HCT116 (cell line): ENCODE measurements around the gene FBXO42.

Source experiments
- CEBPB ChIP-seq: IDR thresholded peaks from 2 replicates; pipeline ENCODE4 v1.6.1; 2012; ENCODE audit warnings: low read depth
- ELF1 ChIP-seq: IDR thresholded peaks from 2 replicates; pipeline ENCODE4 v1.6.1; 2012; ENCODE audit warnings: low read depth, borderline replicate concordance
- EZH2phosphoT487 ChIP-seq: fragments of 200-600 bp; IDR thresholded peaks from 2 replicates; pipeline ENCODE4 v1.6.1; 2018; ENCODE audit warnings: antibody characterized with exemption, borderline replicate concordance
- JUND ChIP-seq: IDR thresholded peaks from 2 replicates; pipeline ENCODE4 v1.6.1; 2012
- POLR2A ChIP-seq: IDR thresholded peaks from 2 replicates; pipeline ENCODE4 v1.7.0; 2011; ENCODE audit warnings: borderline replicate concordance; ENCODE audit not compliant: insufficient read depth, insufficient read length; ENCODE audit errors: extremely low read depth
- SIN3A ChIP-seq: IDR thresholded peaks from 2 replicates; pipeline ENCODE4 v1.6.1; 2012; ENCODE audit warnings: low read depth
- TF ChIP-seq, protein P1 (sequence below), 3 experiments: fragments of 200-600 bp in 1 of 3; sonication (generic) in 1 of 3; IDR thresholded peaks in 2 of 3; conservative IDR thresholded peaks in 1 of 3; 2 replicates each; pipeline ENCODE4 v1.5.1; 2012 to 2017; ENCODE audit warnings: low read depth in 2 of 3, low read length in 2 of 3, antibody characterized with exemption in 1 of 3, borderline replicate concordance in 1 of 3, control low read depth in 1 of 3, mild to moderate bottlenecking in 1 of 3, mixed read lengths in 1 of 3, mixed run types in 1 of 3, moderate library complexity in 1 of 3; ENCODE audit not compliant: insufficient read depth in 1 of 3
- TF ChIP-seq, protein P2 (sequence below): IDR thresholded peaks from 2 replicates; pipeline ENCODE4 v1.6.1; 2012; ENCODE audit warnings: low read depth
- TF ChIP-seq, protein P3 (sequence below): IDR thresholded peaks from 2 replicates; pipeline ENCODE4 v1.6.1; 2012
- TF ChIP-seq, protein P4 (sequence below): IDR thresholded peaks from 2 replicates; pipeline ENCODE4 v1.6.1; 2011; ENCODE audit warnings: mild to moderate bottlenecking, low read length, moderate library complexity; ENCODE audit not compliant: insufficient replicate concordance; ENCODE audit errors: extremely low read depth

DNA sequence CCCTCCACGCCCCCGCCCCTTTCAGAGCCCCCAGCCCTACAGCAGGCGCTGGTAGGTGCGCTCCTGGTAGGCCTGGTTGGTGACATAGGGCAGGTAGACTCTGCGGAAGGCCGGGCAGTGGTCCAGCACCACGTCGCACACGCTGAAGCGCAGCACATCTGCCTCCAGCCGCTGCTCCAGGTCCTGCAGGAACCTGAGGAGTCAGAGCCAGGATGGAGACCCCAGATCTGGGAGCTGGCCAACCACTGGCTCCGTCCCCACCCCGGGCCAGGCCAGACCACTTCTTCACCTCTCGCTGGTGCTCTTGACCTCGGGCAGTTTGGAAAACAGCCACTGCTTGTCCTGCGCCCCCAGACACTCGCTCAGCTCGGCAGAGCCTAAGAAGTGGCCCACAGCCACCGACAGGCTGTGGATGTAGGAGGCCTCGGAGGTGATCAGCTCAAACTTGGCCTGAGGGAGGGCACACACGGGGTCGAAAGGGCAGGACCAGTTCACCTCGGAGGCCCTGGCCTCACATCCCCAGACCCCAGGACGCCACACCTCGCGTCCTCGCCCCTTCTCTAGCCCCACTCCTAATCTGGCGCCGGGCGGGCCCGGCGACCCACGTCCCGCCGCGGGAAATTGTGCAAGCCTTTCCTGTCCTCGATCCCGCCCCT lies 146.3 kb downstream of the FBXO42 start:
- no peak for TF ChIP-seq POLR2A
- TF ChIP-seq, protein P1, sequence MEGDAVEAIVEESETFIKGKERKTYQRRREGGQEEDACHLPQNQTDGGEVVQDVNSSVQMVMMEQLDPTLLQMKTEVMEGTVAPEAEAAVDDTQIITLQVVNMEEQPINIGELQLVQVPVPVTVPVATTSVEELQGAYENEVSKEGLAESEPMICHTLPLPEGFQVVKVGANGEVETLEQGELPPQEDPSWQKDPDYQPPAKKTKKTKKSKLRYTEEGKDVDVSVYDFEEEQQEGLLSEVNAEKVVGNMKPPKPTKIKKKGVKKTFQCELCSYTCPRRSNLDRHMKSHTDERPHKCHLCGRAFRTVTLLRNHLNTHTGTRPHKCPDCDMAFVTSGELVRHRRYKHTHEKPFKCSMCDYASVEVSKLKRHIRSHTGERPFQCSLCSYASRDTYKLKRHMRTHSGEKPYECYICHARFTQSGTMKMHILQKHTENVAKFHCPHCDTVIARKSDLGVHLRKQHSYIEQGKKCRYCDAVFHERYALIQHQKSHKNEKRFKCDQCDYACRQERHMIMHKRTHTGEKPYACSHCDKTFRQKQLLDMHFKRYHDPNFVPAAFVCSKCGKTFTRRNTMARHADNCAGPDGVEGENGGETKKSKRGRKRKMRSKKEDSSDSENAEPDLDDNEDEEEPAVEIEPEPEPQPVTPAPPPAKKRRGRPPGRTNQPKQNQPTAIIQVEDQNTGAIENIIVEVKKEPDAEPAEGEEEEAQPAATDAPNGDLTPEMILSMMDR (IDR thresholded peaks at IDR 0.05 in 2 of 3, conservative IDR thresholded peaks at IDR 0.05 in 1 of 3; ENCODE audit: borderline replicate concordance in 1 of 3, insufficient read depth in 1 of 3, low read depth in 2 of 3, low read length in 2 of 3), result no peak
- TF ChIP-seq, protein P2, sequence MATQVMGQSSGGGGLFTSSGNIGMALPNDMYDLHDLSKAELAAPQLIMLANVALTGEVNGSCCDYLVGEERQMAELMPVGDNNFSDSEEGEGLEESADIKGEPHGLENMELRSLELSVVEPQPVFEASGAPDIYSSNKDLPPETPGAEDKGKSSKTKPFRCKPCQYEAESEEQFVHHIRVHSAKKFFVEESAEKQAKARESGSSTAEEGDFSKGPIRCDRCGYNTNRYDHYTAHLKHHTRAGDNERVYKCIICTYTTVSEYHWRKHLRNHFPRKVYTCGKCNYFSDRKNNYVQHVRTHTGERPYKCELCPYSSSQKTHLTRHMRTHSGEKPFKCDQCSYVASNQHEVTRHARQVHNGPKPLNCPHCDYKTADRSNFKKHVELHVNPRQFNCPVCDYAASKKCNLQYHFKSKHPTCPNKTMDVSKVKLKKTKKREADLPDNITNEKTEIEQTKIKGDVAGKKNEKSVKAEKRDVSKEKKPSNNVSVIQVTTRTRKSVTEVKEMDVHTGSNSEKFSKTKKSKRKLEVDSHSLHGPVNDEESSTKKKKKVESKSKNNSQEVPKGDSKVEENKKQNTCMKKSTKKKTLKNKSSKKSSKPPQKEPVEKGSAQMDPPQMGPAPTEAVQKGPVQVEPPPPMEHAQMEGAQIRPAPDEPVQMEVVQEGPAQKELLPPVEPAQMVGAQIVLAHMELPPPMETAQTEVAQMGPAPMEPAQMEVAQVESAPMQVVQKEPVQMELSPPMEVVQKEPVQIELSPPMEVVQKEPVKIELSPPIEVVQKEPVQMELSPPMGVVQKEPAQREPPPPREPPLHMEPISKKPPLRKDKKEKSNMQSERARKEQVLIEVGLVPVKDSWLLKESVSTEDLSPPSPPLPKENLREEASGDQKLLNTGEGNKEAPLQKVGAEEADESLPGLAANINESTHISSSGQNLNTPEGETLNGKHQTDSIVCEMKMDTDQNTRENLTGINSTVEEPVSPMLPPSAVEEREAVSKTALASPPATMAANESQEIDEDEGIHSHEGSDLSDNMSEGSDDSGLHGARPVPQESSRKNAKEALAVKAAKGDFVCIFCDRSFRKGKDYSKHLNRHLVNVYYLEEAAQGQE, result no peak
- TF ChIP-seq JUND, result no peak
- no peak for TF ChIP-seq EZH2phosphoT487
- no peak for TF ChIP-seq ELF1
- TF ChIP-seq, protein P3, sequence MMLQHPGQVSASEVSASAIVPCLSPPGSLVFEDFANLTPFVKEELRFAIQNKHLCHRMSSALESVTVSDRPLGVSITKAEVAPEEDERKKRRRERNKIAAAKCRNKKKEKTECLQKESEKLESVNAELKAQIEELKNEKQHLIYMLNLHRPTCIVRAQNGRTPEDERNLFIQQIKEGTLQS, result no peak
- TF ChIP-seq CEBPB, result no peak
- TF ChIP-seq, protein P4, sequence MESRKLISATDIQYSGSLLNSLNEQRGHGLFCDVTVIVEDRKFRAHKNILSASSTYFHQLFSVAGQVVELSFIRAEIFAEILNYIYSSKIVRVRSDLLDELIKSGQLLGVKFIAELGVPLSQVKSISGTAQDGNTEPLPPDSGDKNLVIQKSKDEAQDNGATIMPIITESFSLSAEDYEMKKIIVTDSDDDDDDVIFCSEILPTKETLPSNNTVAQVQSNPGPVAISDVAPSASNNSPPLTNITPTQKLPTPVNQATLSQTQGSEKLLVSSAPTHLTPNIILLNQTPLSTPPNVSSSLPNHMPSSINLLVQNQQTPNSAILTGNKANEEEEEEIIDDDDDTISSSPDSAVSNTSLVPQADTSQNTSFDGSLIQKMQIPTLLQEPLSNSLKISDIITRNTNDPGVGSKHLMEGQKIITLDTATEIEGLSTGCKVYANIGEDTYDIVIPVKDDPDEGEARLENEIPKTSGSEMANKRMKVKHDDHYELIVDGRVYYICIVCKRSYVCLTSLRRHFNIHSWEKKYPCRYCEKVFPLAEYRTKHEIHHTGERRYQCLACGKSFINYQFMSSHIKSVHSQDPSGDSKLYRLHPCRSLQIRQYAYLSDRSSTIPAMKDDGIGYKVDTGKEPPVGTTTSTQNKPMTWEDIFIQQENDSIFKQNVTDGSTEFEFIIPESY, result no peak
- no peak for TF ChIP-seq SIN3A
